ENCODE measurements around the gene GEMIN5.

The GEMIN5 gene

DNA sequence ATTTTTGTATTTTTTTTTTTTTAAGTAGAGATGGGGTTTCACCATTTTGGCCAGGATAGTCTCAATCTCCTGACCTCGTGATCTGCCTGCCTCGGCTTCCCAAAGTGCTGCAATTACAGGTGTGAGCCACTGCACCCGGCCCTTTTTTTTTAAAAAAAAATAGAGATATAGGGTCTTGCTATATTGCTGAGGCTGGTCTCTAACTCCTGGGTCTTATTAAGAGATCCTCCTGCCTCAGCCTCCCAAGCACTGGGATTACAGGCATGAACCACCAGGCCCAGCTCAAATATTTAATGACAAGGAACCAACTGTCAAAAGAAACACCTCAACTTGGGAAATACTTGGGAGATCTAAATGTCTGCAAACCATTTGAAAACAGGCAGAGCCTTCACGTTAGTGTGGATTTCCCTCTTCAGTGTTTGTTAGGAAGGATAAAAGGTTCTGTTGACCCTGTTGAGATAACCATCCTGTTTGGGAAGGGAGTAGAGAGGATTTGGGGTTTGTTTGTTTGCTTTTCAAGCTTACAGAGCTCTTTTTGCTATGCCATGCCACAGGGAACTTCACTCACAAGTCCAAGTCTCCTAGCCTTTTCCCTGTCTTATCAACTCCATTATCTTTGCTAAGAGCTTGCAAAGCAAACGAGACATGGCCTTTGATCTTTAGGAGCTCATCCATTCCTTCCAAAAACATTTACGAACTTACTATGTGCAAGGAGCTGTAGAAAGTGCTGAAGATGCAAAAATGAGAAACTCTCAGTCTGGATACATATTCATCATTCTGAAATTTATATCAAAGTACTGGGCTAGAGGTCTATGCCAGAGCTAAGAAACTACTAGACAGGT lies 95.1 kb downstream of the GEMIN5 start:
- Mint-ChIP-seq H3K4me1 (ENCODE audit: low read depth in 2 of 2) (no peaks in the 10 kb centered on the region), H3K36me3 (ENCODE audit: insufficient read depth) (peaks cover 5% of the 10 kb centered on the region), H3K27ac (no peak overlapping the region), H3K27me3 (no peaks in the 10 kb centered on the region), H3K4me3 (no peak overlapping the region), H3K9me3 (no peaks in the 10 kb centered on the region)
- ATAC-seq (replicated peaks): no peak
- DNase-seq: no peak

DNA sequence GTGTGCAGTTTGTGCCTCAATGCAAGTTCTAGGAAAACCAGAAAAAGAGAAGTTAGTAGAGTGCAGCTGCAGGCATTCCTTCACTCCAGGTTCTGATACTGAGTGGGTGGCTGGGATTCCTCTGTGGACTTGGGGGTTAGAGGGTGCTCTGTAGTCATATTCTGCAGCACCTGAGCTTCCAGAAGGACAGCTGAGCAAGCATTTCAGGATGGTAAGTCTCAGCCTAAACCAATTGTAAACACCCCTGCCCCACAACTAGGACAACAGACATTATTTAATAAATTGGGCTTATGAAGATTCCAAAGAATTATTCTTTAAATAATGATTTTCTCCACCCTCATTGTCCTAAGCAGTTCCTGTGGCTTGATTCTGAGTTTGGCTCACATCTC lies 96.7 kb downstream of the GEMIN5 start:
- Mint-ChIP-seq H3K36me3 (ENCODE audit: insufficient read depth) (no peaks in the 10 kb centered on the region), H3K27me3 (no peaks in the 10 kb centered on the region), H3K9me3 (no peaks in the 10 kb centered on the region), H3K4me1 (ENCODE audit: low read depth in 2 of 2) (no peaks in the 10 kb centered on the region), H3K4me3 (no peak overlapping the region), H3K27ac (no peak overlapping the region)
- no peak for DNase-seq
- no peak for ATAC-seq (replicated peaks)

DNA sequence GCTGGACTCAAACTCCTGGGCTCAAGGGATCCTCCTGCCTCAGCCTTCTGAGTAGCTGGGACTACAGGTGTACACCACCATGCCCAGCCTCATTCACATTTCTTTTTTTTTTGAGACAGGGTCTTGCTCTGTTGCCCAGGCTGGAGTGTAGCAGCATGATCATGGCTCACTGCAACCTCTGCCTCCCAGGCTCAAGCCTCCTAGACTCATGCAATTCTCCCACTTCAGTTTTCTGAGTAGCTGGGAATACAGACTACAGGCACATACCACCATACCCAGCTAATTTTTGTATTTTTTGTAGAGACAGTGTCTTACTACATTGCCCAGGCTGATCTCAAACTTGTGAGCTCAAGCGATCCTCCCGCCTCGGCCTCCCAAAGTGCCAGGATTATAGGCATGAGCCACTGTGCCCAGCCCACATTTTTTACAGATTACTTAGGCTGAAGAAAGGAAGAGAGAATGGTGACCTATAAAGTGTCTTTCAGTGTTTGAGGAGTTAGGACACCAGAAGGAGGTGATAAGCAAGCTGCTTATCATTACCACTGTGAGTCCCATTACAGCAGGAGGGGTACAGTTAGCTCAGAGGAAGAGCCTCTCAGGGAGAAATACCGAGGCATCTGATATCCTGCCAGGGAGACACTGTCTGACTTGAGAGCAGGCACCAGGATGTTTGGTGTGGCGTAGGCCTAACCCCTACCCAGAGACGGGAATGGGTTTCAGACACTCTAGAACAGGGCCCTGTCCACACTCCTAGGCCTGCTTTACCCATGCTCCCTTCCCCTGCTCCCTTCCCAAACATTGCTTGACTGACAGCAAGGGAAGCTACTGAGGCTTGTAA lies 97.4 kb downstream of the GEMIN5 start:
- ATAC-seq (replicated peaks) (no peak), DNase-seq (no peak)
- H3K27me3 Mint-ChIP-seq: no peaks in the 10 kb centered on the region
- H3K9me3 Mint-ChIP-seq: no peaks in the 10 kb centered on the region
- no peak overlapping the region for H3K4me3 Mint-ChIP-seq
- no peaks in the 10 kb centered on the region for H3K4me1 Mint-ChIP-seq (ENCODE audit: low read depth in 2 of 2)
- peaks cover 5% of the 10 kb centered on the region for H3K36me3 Mint-ChIP-seq (ENCODE audit: insufficient read depth)
- H3K27ac Mint-ChIP-seq: peak overlapping the region in 1 of 2 donors; percentile 15
